CD8-positive, alpha-beta memory T cell (primary cell): ENCODE data around the gene RECQL5. TPM values are rescaled to one million over a fixed set of nuclear protein-coding genes. Genes with fewer than 3 reads are reported as not detected.

ENCODE experiments used
- CTCF ChIA-PET: fragments of 350-600 bp; sonication (Branson Sonifier 250); formaldehyde crosslinking; loops from one replicate; lab custom pipeline; 2021; ENCODE audit warnings: antibody characterized with exemption; lab: Charles Lee
- POLR2A ChIA-PET: fragments of 350-600 bp; sonication (Branson Sonifier 250); formaldehyde crosslinking; loops from one replicate; lab custom pipeline; 2021; ENCODE audit warnings: antibody characterized with exemption; lab: Charles Lee
- DNase-seq, 5 donors: peaks; one replicate each; pipeline versions ENCODE4 v3.0.0 to v3.0.0-alpha.2; 2020 to 2022; ENCODE audit warnings: mixed read lengths in 1 of 5
- H3K27ac ChIP-seq: one replicate; pipeline ENCODE4 v1.7.0; 2013; ENCODE audit warnings: low read depth, mild to moderate bottlenecking, low read length, moderate library complexity
- H3K27me3 ChIP-seq: 2 replicates; pipeline ENCODE4 v1.7.0; 2013; ENCODE audit warnings: low read length, mild to moderate bottlenecking; ENCODE audit not compliant: insufficient read depth, poor library complexity, severe bottlenecking
- H3K36me3 ChIP-seq: 2 replicates; pipeline ENCODE4 v1.7.0; 2013; ENCODE audit warnings: mild to moderate bottlenecking, low read length, moderate library complexity; ENCODE audit not compliant: insufficient read depth
- H3K4me1 ChIP-seq: 2 replicates; pipeline ENCODE4 v1.7.0; 2013; ENCODE audit warnings: mild to moderate bottlenecking, low read length, moderate library complexity; ENCODE audit not compliant: insufficient read depth
- H3K4me3 ChIP-seq: 2 replicates; pipeline ENCODE4 v1.7.0; 2013; ENCODE audit warnings: mild to moderate bottlenecking, low read length
- H3K9me3 ChIP-seq: 2 replicates; pipeline ENCODE4 v1.7.0; 2013; ENCODE audit warnings: mild to moderate bottlenecking, low read length
- H3K27ac Mint-ChIP-seq, 8 donors: one replicate each; pipeline ENCODE4 v1.8.0; 2020 to 2021; ENCODE audit warnings: mixed read lengths in 8 of 8, mild to moderate bottlenecking in 6 of 8, inconsistent platforms in 3 of 8, moderate library complexity in 3 of 8
- H3K27me3 Mint-ChIP-seq, 2 donors: one replicate each; pipeline ENCODE4 v1.8.0; 2020 to 2021; ENCODE audit warnings: mixed read lengths in 2 of 2, mild to moderate bottlenecking in 1 of 2, moderate library complexity in 1 of 2
- H3K36me3 Mint-ChIP-seq, 3 donors: one replicate each; pipeline ENCODE4 v1.8.0; 2020 to 2021; ENCODE audit warnings: mixed read lengths in 3 of 3, inconsistent platforms in 1 of 3, mild to moderate bottlenecking in 1 of 3
- H3K4me1 Mint-ChIP-seq, 3 donors: one replicate each; pipeline ENCODE4 v1.8.0; 2020 to 2021; ENCODE audit warnings: mixed read lengths in 3 of 3, inconsistent platforms in 1 of 3, mild to moderate bottlenecking in 1 of 3
- H3K4me3 Mint-ChIP-seq, 7 donors: one replicate each; pipeline ENCODE4 v1.8.0; 2020 to 2021; ENCODE audit warnings: mixed read lengths in 7 of 7, mild to moderate bottlenecking in 6 of 7, moderate library complexity in 4 of 7, inconsistent platforms in 2 of 7
- H3K9me3 Mint-ChIP-seq, 5 donors: one replicate each; pipeline ENCODE4 v1.8.0; 2020 to 2022; ENCODE audit warnings: mixed read lengths in 5 of 5, mild to moderate bottlenecking in 3 of 5, moderate library complexity in 2 of 5, inconsistent platforms in 1 of 5
- polyA plus RNA-seq: library from polyadenylated mRNA; unstranded; fragments of 300-500 nt; fragmentation: Illumina TruSeq; gene quantifications from one replicate; pipeline ENCODE4 v1.2.3, GENCODE V29; 2021
- total RNA-seq, 2 experiments: library from RNA; stranded (reverse); gene quantifications; one replicate each; pipeline ENCODE4 v1.2.3, GENCODE V29; 2021

The RECQL5 gene
- total and polyA plus RNA-seq, 3 experiments from 2014 or later = 16.0 to 30.3 (median 28.5) TPM

DNA sequence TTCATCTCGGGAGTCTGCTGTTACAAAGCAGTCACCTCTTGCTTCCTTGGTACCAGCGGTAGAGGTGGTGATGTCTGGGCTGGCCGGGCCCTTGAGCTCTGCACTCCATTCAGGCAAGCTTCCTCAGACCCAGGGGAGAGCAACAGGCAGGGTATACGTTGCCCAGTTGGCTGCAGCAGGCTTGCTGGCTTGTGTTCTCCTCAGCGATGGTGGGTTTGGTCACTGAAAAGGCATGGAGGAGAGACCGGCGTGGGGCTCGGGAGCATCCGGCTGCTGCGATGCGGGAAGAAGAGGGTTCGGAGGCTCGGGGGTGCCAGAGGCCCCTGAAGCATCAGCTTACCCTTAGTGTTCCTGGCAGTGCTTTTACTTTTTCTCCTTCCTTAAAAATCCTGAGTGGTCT is 26.0 kb upstream of the RECQL5 start:
- Mint-ChIP-seq H3K4me1 (peaks cover 33 to 47% (median 41%) of the 10 kb centered on the region in 3 donors), H3K27ac (no peak overlapping the region), H3K9me3 (no peaks in the 10 kb centered on the region), H3K36me3 (peaks cover 0 to 82% (median 6%) of the 10 kb centered on the region in 3 donors), H3K27me3 (no peaks in the 10 kb centered on the region), H3K4me3 (no peak overlapping the region)
- ChIA-PET CTCF (interaction anchor here (0.9 to 1.1 kb wide), 2 partner anchors 9 to 60 kb away, joined by 3 to 5 read pairs; partner anchors contain the start of gene SMIM5), POLR2A (no interaction called here)
- Histone ChIP-seq H3K4me1 (peaks cover 36% of the 10 kb centered on the region), H3K4me3 (no peak overlapping the region), H3K27me3 (no peaks in the 10 kb centered on the region), H3K27ac (no peak overlapping the region), H3K9me3 (no peaks in the 10 kb centered on the region), H3K36me3 (peaks cover 45% of the 10 kb centered on the region)
- no peak for DNase-seq

DNA sequence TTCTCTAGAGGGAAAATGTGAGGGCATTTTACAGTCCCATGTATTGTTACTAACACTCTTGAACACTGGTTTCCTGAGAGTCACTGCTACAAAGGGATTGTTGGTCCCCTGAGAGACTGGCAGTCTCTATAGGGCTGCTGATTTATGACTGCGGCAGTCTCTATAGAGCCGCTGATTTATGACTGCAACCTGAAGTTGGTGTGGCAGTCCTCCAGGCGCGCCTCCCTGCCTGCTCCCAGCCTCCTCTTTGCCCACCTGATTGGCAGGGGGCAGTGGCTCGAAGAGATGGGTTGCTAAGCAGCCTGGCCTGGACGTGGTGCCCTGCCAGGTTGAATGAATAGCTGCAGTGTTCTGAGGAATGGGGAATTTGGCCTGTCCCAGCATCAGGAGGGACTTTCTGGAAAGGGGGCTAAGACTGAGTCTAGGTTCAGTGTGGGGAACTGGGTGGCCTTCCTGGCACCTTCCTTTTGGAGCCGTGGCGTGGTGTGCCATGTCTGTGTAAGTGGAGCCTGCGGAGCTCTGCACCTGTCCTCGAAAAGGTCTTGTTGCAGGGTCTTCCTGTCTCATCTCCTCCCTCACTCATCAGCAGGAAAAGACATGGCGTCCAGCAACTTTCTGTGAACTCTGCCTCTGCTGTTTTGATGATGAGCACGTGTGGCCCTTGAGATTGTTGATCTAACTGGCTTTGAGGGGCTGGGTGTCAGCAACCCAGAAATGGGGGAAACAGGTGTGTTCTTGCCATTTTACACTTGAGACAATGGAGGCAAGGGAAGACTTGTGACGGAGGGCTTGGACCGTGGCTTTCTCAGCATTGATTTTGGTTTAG is 25.1 kb upstream of the RECQL5 start:
- CTCF ChIA-PET = interaction anchor here (0.9 to 1.1 kb wide), 2 partner anchors 8 to 59 kb away, joined by 3 to 5 read pairs; partner anchors contain the start of gene SMIM5

DNA sequence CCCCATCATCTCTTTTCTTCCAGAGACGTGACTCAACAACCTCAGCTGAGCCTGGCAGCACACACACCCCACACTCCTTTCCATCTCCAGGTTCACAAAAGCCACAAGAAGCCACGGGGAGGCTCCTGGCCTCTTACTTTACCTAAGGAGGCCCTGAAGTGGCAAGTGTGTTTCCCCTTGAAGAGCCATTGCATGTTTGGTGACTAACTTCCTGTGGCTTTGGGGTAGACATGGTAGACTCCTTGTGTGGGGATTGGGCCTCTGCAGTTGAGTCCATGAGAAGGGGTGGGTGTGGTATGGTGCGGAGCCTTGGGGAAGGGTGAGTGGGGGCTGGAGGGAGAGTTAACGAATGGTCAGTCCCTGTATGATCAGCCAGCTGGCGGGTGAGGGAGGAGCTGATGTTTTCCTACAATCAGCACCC is 24.4 kb upstream of the RECQL5 start:
- no peaks in the 10 kb centered on the region for H3K27me3 ChIP-seq
- Mint-ChIP-seq H3K4me3 (no peak overlapping the region), H3K4me1 (peaks cover 34 to 52% (median 46%) of the 10 kb centered on the region in 3 donors), H3K9me3 (no peaks in the 10 kb centered on the region), H3K27me3 (no peaks in the 10 kb centered on the region), H3K27ac (peak overlapping the region in 1 of 8 donors; percentile 34), H3K36me3 (peaks cover 0 to 81% (median 8%) of the 10 kb centered on the region in 3 donors)
- CTCF ChIA-PET = no interaction called here
- POLR2A ChIA-PET = no interaction called here
- peaks cover 46% of the 10 kb centered on the region for H3K4me1 ChIP-seq
- H3K4me3 ChIP-seq = no peak overlapping the region
- peaks cover 45% of the 10 kb centered on the region for H3K36me3 ChIP-seq
- no peak for DNase-seq
- H3K27ac ChIP-seq = no peak overlapping the region
- H3K9me3 ChIP-seq = no peaks in the 10 kb centered on the region

More for the DNA sequence above, 25.1 kb upstream of the RECQL5 start:
- POLR2A ChIA-PET = no interaction called here
- no peaks in the 10 kb centered on the region for H3K9me3 Mint-ChIP-seq
- Histone ChIP-seq H3K4me3 (no peak overlapping the region), H3K9me3 (no peaks in the 10 kb centered on the region), H3K36me3 (peaks cover 45% of the 10 kb centered on the region), H3K27me3 (no peaks in the 10 kb centered on the region), H3K27ac (no peak overlapping the region), H3K4me1 (peaks cover 42% of the 10 kb centered on the region)
- peak overlapping the region in 1 of 8 donors; percentile 63 for H3K27ac Mint-ChIP-seq
- no peaks in the 10 kb centered on the region for H3K27me3 Mint-ChIP-seq
- peaks cover 0 to 79% (median 8%) of the 10 kb centered on the region in 3 donors for H3K36me3 Mint-ChIP-seq
- peaks cover 34 to 46% (median 46%) of the 10 kb centered on the region in 3 donors for H3K4me1 Mint-ChIP-seq
- H3K4me3 Mint-ChIP-seq = peak overlapping the region in 2 of 7 donors; percentile 28 to 48
- no peak for DNase-seq

DNA sequence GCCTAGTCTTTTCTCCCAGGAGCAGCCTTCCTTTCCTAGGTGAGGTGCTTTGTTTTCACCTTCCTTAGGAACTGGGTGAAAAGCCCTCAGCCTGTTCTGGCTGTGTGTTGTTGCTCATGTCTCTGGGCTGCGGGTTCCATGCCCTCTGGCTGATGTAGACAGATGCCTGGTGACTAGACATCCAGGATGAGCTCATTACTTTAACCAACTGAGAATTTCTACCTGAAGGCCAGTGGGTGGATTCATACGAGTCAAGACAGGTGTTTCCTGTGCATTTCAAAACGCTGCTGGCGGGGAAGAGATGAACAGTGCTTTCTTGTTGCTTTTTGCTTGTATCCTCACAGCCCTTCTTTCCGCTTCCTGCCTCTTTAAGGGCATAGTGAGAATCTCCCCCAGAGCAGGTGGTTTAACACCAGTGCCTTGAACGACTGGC is 22.5 kb upstream of the RECQL5 start:
- Histone ChIP-seq H3K9me3 (no peaks in the 10 kb centered on the region), H3K27ac (no peak overlapping the region), H3K4me1 (peaks cover 53% of the 10 kb centered on the region), H3K36me3 (peaks cover 35% of the 10 kb centered on the region), H3K27me3 (no peaks in the 10 kb centered on the region), H3K4me3 (no peak overlapping the region)
- H3K27ac Mint-ChIP-seq = peak overlapping the region; percentile 16 to 90 (median 60)
- POLR2A ChIA-PET = interaction anchor here (0.6 to 0.7 kb wide), 3 partner anchors 125 to 626 kb away, joined by 3 to 8 read pairs (median 7); no protein-coding TSS in a partner anchor
- DNase-seq = peak in 3 of 5 donors; percentile 38 to 72 (median 52)
- H3K9me3 Mint-ChIP-seq = no peaks in the 10 kb centered on the region
- H3K4me1 Mint-ChIP-seq = peaks cover 42 to 71% (median 61%) of the 10 kb centered on the region in 3 donors
- CTCF ChIA-PET = interaction anchor here (1.0 kb wide), 1 partner anchor 64 kb away, joined by 4 read pairs; no protein-coding TSS in a partner anchor
- peaks cover 0 to 80% (median 11%) of the 10 kb centered on the region in 3 donors for H3K36me3 Mint-ChIP-seq
- H3K4me3 Mint-ChIP-seq = peak overlapping the region in 4 of 7 donors; percentile 22 to 75 (median 48)
- no peaks in the 10 kb centered on the region for H3K27me3 Mint-ChIP-seq

DNA sequence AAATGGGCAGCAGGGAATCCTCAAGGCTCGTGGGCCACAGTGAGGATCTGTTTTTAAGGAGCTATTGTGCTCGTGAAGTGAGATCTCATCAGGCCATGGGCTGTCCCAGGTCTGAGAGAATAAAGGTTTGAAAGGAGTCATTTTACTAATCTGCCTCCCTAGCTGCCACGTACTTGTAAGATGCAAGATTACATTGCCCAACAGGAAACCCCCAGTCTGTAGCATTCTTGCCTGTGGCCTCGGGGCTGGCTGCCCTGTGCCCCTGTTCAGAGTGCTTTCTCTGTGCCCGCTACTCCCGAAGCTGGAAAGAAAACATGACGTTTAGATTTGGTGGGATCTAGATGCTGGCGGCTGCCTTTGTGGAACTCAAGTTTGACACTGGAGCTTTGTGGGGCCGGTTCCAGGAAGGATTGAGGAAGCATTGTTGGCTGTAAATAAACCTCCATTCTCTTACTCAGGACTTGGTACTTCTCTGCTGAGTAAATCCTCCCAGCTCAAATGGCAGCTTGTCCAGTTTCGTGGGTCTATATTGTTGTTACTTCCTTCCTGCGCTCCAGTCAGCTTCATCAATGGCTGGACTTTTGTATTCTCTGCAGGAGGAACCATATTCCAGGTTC is 21.4 kb upstream of the RECQL5 start:
- H3K4me3 ChIP-seq = no peak overlapping the region
- H3K4me1 ChIP-seq = peaks cover 61% of the 10 kb centered on the region
- Mint-ChIP-seq H3K27ac (peak overlapping the region; percentile 2 to 88 (median 68)), H3K27me3 (no peaks in the 10 kb centered on the region), H3K4me1 (peaks cover 48 to 83% (median 70%) of the 10 kb centered on the region in 3 donors), H3K36me3 (peaks cover 0 to 78% (median 11%) of the 10 kb centered on the region in 3 donors), H3K9me3 (no peaks in the 10 kb centered on the region), H3K4me3 (peak overlapping the region in 2 of 7 donors; percentile 32 to 60)
- no peaks in the 10 kb centered on the region for H3K27me3 ChIP-seq
- ChIA-PET CTCF (interaction anchor here (0.6 to 1.4 kb wide), 4 partner anchors 65 to 902 kb away, joined by 3 read pairs; no protein-coding TSS in a partner anchor), POLR2A (interaction anchor here (0.7 to 1.1 kb wide), 4 partner anchors 10 to 76 kb away, joined by 3 to 6 read pairs (median 6); partner anchors contain the start of genes GALK1 and RECQL5)
- DNase-seq = no peak
- H3K9me3 ChIP-seq = no peaks in the 10 kb centered on the region
- H3K27ac ChIP-seq = no peak overlapping the region
- peaks cover 29% of the 10 kb centered on the region for H3K36me3 ChIP-seq

DNA sequence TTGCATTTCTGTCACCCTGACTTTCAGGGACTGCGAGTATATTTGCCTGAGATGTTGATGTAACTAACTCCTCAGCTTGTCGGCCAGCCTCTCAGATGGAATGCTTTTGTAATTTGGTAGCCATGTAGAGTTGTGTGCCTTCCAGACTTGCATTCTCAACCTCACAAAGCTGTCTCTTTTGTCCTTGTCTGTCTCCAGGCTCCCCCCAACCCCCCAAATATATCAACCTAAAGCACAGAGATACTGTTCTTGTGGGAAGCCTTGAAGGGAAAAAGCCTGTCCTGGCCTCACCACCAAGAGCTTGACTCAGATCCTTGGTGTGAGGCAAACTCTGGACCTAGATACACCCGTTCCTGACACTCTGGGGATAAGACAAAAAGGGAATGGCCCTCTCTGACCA is 18.5 kb upstream of the RECQL5 start:
- POLR2A ChIA-PET = no interaction called here

DNA sequence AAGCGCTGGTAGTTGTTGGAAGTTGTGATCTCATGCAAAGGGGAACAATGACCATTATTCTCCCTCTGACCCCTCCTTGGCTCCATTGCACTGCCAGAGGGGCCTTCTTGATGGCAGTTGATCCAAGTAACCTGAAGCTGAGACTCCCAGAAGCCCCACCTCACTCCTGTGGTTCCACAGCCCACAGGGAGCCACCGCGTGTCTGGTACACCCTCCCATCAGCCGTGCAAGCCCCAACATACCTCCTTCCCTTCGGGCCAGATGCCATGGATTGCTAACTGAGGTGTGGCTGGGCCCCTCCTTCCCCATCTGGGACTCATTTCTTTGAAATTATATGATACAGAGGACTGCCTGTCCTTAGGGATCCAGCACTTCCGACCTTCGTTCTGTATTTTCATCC is 18.0 kb upstream of the RECQL5 start:
- Histone ChIP-seq H3K36me3 (peaks cover 21% of the 10 kb centered on the region), H3K4me3 (no peak overlapping the region), H3K27me3 (no peaks in the 10 kb centered on the region), H3K27ac (no peak overlapping the region), H3K9me3 (no peaks in the 10 kb centered on the region), H3K4me1 (peaks cover 43% of the 10 kb centered on the region)
- Mint-ChIP-seq H3K27me3 (no peaks in the 10 kb centered on the region), H3K27ac (peak overlapping the region in 1 of 8 donors; percentile 73), H3K9me3 (no peaks in the 10 kb centered on the region), H3K4me1 (peaks cover 39 to 76% (median 58%) of the 10 kb centered on the region in 3 donors), H3K4me3 (peak overlapping the region in 1 of 7 donors; percentile 36), H3K36me3 (peaks cover 0 to 69% (median 7%) of the 10 kb centered on the region in 3 donors)
- POLR2A ChIA-PET = no interaction called here
- CTCF ChIA-PET = interaction anchor here (1.6 kb wide), 2 partner anchors 13 to 69 kb away, joined by 3 to 5 read pairs; no protein-coding TSS in a partner anchor
- DNase-seq = no peak

More for the DNA sequence above, 18.5 kb upstream of the RECQL5 start:
- Histone ChIP-seq H3K27me3 (no peaks in the 10 kb centered on the region), H3K4me1 (peaks cover 48% of the 10 kb centered on the region), H3K27ac (no peak overlapping the region), H3K9me3 (no peaks in the 10 kb centered on the region), H3K36me3 (peaks cover 15% of the 10 kb centered on the region), H3K4me3 (no peak overlapping the region)
- H3K9me3 Mint-ChIP-seq = no peaks in the 10 kb centered on the region
- H3K27ac Mint-ChIP-seq = peak overlapping the region in 1 of 8 donors; percentile 73
- no peak overlapping the region for H3K4me3 Mint-ChIP-seq
- H3K27me3 Mint-ChIP-seq = no peaks in the 10 kb centered on the region
- peaks cover 0 to 66% (median 7%) of the 10 kb centered on the region in 3 donors for H3K36me3 Mint-ChIP-seq
- CTCF ChIA-PET = interaction anchor here (1.0 to 1.6 kb wide), 3 partner anchors 14 to 68 kb away, joined by 3 to 5 read pairs (median 3); no protein-coding TSS in a partner anchor
- H3K4me1 Mint-ChIP-seq = peaks cover 41 to 80% (median 60%) of the 10 kb centered on the region in 3 donors
- no peak for DNase-seq
